ENCODE data around the gene GLS. TPM values are rescaled to one million over a fixed set of nuclear protein-coding genes. Genes with fewer than 3 reads are reported as not detected.

GLS gene
- total RNA-seq, 3 donors from 2014 or later, result 96.7 to 157 (median 133) TPM

DNA sequence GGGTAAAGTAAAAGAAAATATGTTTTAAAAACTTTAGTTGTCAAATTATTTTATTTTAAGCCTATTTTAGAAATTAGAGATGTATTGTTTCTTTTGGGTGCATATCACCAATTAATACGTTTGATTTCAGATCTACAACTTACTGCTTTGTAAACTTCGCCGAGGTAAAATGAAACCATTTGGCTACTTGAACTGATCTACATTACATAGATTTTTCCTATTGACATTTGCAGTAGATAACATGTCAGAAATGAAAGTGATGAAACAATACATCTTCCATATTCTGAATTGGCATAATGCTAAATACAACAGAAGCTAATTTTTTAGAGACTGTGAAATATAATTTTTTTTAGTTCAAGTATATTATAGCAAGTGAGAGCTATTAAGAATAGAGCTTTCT, 39.5 kb downstream of the GLS start:
- no peaks in the 10 kb centered on the region for H3K4me1 ChIP-seq
- H3K27me3 ChIP-seq, result no peaks in the 10 kb centered on the region
- no peak overlapping the region for H3K4me3 ChIP-seq
- no peak for TF ChIP-seq POLR2AphosphoS5 (IDR thresholded peaks at IDR 0.05)
- TF ChIP-seq, protein P1, sequence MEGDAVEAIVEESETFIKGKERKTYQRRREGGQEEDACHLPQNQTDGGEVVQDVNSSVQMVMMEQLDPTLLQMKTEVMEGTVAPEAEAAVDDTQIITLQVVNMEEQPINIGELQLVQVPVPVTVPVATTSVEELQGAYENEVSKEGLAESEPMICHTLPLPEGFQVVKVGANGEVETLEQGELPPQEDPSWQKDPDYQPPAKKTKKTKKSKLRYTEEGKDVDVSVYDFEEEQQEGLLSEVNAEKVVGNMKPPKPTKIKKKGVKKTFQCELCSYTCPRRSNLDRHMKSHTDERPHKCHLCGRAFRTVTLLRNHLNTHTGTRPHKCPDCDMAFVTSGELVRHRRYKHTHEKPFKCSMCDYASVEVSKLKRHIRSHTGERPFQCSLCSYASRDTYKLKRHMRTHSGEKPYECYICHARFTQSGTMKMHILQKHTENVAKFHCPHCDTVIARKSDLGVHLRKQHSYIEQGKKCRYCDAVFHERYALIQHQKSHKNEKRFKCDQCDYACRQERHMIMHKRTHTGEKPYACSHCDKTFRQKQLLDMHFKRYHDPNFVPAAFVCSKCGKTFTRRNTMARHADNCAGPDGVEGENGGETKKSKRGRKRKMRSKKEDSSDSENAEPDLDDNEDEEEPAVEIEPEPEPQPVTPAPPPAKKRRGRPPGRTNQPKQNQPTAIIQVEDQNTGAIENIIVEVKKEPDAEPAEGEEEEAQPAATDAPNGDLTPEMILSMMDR (IDR thresholded peaks at IDR 0.05), result no peak
- no peak for TF ChIP-seq POLR2A (IDR thresholded peaks at IDR 0.05)
- no peaks in the 10 kb centered on the region for H3K36me3 ChIP-seq
- intact Hi-C loops (cut with DNase I; ENCODE audit: low total_unique reads), result no loop called here
- H3K9me3 ChIP-seq, result no peaks in the 10 kb centered on the region
- H3K27ac ChIP-seq, result no peak overlapping the region
- no peak for DNase-seq (ENCODE audit: low spot score in 2 of 2)

DNA sequence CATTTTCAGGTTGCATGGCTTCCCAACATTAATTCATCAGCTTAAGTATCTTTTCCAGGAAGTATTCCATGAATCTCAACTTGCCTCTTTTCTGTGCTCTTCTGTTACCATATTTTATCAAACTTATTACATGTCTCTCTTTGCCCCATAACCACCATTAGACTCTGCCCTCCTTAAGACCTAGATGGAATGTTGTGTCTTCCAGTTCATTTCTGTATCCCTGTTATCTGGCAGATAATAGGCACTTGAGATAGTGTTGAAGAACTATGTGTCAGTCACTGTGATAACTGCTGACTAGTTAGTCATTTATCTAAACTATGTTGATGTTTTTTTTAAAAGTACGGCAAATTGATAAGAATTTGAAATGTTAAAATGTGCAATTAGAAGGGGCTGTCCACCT, 41.8 kb downstream of the GLS start:
- no peaks in the 10 kb centered on the region for H3K27me3 ChIP-seq
- H3K4me1 ChIP-seq, result no peaks in the 10 kb centered on the region
- no peak overlapping the region for H3K4me3 ChIP-seq
- no peak overlapping the region for H3K27ac ChIP-seq
- H3K9me3 ChIP-seq, result no peaks in the 10 kb centered on the region
- intact Hi-C loops (cut with DNase I; ENCODE audit: low total_unique reads), result no loop called here
- TF ChIP-seq, protein P1 (IDR thresholded peaks at IDR 0.05), result no peak
- TF ChIP-seq POLR2AphosphoS5 (IDR thresholded peaks at IDR 0.05) (no peak), POLR2A (IDR thresholded peaks at IDR 0.05) (no peak)
- DNase-seq (ENCODE audit: low spot score in 2 of 2), result no peak
- H3K36me3 ChIP-seq, result no peaks in the 10 kb centered on the region

DNA sequence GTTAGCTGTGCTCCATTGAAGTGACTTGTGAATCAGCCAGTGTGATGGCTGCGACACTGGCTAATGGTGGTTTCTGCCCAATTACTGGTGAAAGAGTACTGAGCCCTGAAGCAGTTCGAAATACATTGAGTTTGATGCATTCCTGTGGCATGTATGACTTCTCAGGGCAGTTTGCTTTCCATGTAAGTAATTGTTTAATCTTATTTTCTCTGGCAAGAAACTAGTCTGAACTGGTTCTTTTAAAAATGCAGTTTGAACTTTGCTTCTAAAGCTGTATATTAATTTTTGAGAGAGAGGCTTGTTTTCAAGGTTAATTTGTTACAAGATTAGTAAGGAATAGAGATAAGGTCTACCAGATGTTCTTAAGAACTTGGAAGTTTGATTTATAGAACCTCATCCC, 46.7 kb downstream of the GLS start:
- Histone ChIP-seq H3K4me1 (no peaks in the 10 kb centered on the region), H3K27ac (no peak overlapping the region), H3K27me3 (no peaks in the 10 kb centered on the region), H3K36me3 (no peaks in the 10 kb centered on the region), H3K9me3 (no peaks in the 10 kb centered on the region), H3K4me3 (no peak overlapping the region)
- TF ChIP-seq POLR2AphosphoS5 (IDR thresholded peaks at IDR 0.05) (no peak), POLR2A (IDR thresholded peaks at IDR 0.05) (no peak)
- TF ChIP-seq, protein P1 (IDR thresholded peaks at IDR 0.05), result no peak
- intact Hi-C loops (cut with DNase I; ENCODE audit: low total_unique reads), result no loop called here
- no peak for DNase-seq (ENCODE audit: low spot score in 2 of 2)

DNA sequence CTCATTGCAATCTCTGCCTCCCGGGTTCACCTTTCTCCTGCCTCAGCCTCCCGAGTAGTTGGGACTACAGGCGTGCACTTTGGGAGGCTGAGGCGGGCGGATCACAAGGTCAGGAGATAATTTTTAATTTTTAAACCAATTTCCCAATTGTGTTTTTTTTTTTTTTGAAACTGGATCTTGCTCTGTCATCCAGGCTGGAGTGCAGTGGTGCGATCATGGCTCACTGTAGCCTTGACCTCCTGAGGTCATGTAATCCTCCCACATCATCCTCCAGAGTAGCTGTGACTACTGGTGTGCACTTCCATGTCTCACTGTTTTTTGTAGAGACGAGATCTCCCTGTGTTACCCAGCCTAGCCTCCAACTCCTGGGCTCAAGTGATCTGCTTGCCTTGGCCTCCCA, 49.3 kb downstream of the GLS start:
- TF ChIP-seq, protein P1 (IDR thresholded peaks at IDR 0.05), result no peak
- TF ChIP-seq POLR2AphosphoS5 (IDR thresholded peaks at IDR 0.05), result no peak
- no peak for TF ChIP-seq POLR2A (IDR thresholded peaks at IDR 0.05)
- no peak for DNase-seq (ENCODE audit: low spot score in 2 of 2)
- no peaks in the 10 kb centered on the region for H3K36me3 ChIP-seq

DNA sequence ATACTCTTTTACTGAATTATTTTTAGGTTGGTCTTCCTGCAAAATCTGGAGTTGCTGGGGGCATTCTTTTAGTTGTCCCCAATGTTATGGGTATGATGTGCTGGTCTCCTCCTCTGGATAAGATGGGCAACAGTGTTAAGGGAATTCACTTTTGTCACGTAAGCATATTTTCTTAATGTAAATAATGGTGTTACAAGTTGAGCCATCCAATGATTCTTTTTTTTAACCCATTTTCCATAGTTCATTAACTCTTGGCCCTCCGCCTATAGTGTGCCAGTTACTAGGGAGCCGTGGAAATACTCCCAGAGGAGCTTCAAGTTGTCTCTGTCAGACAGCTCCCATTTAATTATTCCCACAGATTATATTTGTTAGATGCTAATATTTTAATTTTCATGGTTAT, 49.8 kb downstream of the GLS start:
- DNase-seq (ENCODE audit: low spot score in 2 of 2), result no peak
- Histone ChIP-seq H3K27me3 (no peaks in the 10 kb centered on the region), H3K4me1 (no peaks in the 10 kb centered on the region), H3K4me3 (no peak overlapping the region), H3K36me3 (no peaks in the 10 kb centered on the region), H3K9me3 (no peaks in the 10 kb centered on the region), H3K27ac (no peak overlapping the region)
- no peak for TF ChIP-seq POLR2AphosphoS5 (IDR thresholded peaks at IDR 0.05)
- intact Hi-C loops (cut with DNase I; ENCODE audit: low total_unique reads), result no loop called here

More for the DNA sequence above, 49.3 kb downstream of the GLS start:
- Histone ChIP-seq H3K4me3 (no peak overlapping the region), H3K9me3 (no peaks in the 10 kb centered on the region), H3K4me1 (no peaks in the 10 kb centered on the region), H3K27ac (no peak overlapping the region), H3K27me3 (no peaks in the 10 kb centered on the region)
- intact Hi-C loops (cut with DNase I; ENCODE audit: low total_unique reads), result no loop called here

DNA sequence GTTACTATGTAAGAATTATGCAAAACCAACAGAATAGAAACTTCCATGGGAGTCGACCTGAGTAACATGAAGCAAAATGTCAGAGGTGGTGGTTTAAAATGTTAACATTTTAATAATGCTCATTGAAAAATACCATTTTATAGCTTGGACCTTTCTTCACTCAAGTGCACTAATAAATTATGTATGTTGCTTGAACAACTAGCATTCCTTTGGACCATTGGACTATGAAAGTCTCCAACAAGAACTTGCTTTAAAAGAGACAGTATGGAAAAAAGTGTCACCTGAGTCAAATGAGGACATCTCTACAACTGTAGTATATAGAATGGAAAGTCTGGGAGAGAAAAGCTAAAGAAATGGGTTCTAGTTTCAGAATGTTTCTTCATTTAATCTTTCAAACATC, 51.9 kb downstream of the GLS start:
- no peak for DNase-seq (ENCODE audit: low spot score in 2 of 2)
- Histone ChIP-seq H3K4me1 (no peaks in the 10 kb centered on the region), H3K4me3 (no peak overlapping the region), H3K36me3 (no peaks in the 10 kb centered on the region), H3K27me3 (no peaks in the 10 kb centered on the region), H3K27ac (no peak overlapping the region), H3K9me3 (no peaks in the 10 kb centered on the region)
- TF ChIP-seq POLR2A (IDR thresholded peaks at IDR 0.05), result no peak
- TF ChIP-seq POLR2AphosphoS5 (IDR thresholded peaks at IDR 0.05), result no peak
- TF ChIP-seq, protein P1 (IDR thresholded peaks at IDR 0.05), result no peak
- intact Hi-C loops (cut with DNase I; ENCODE audit: low total_unique reads), result no loop called here
